ENCODE measurements around the gene CYSTM1. TPM values are rescaled to one million over a fixed set of nuclear protein-coding genes. Genes with fewer than 3 reads are reported as not detected.

CYSTM1 gene, protein sequence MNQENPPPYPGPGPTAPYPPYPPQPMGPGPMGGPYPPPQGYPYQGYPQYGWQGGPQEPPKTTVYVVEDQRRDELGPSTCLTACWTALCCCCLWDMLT
- 10 to 100 TPM; 23.8 to 51.7 (median 36.2) TPM for total RNA-seq
- polyA plus RNA-seq: 100 to 1,000 TPM; 207 to 597 (median 398) TPM

DNA sequence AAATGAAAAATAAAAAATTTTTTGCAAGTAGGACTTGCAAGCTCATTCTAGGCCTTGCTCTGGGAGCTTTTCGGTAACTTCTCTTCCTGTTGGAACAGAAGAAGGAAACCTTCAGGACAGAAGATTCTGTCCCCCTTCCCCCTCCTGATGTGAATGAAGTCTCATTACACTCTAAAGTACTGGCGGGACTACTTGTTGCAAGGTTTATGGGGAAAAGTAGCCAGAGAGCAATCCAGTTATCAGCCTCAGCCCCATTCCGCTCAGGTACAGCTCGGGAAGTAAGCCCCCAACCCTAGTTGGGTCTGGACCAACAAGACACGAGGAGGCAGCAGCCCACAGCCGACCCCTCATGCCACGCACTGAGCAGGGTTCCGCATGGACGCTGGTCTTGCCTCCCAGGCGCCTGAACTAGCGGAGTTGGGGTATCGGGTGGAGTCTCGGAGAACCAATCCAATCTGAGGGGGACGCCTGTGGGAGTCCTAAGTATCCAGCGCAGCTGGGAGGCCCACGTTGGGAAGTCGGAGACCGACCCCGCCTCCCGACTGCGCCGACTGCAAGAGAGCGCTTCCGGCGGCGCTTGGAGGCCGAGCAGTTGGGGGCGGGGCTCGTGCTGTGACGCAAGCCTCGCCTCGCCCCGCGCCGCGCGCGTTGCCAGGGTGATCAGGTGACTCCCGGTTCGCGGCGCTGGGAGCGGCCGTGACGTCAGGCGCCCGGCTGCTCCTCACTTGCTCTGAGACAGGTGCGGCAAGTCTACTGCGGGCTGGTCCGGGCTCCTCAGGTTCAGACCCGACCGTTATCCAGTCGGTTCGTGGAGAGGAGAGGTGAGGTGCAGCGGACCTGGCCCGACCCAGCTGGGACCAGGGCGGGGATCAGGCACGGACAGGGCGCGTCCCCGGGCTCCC, at the start of gene CYSTM1:
Gene CYSTM1, plus strand, starts transcription at position 724 of the 902 bp plus-strand sequence. CDS start 19,278 bp downstream, outside the sequence.
- Histone ChIP-seq H3K9me3 (no peaks in the 10 kb centered on the region), H3K27me3 (no peaks in the 10 kb centered on the region), H3K4me1 (peaks cover 0 to 34% (median 28%) of the 10 kb centered on the region in 4 donors), H3K27ac (peak within 1 kb of the TSS; percentile 95 to 99 (median 98)), H3K4me3 (peak within 1 kb of the TSS; percentile 79 to 99 (median 94)), H3K36me3 (no peaks in the 10 kb centered on the region)
- intact Hi-C loops (cut with DNase I): loop anchor here (5.0 kb wide), 2 partner anchors 68 to 173 kb away; partner anchors contain the start of gene HBEGF
- 2% methylated on average over 61 of the region's 61 CpGs for WGBS, 2 donors
- TF ChIP-seq EP300 (IDR thresholded peaks at IDR 0.05): peak in 3 of 4 donors; percentile 30 to 90 (median 41)
- peak; percentile 90 to 97 (median 94) for TF ChIP-seq POLR2AphosphoS5 (IDR thresholded peaks at IDR 0.05)
- no peak for TF ChIP-seq CTCF (IDR thresholded peaks at IDR 0.05)
- TF ChIP-seq POLR2A (IDR thresholded peaks at IDR 0.05): peak; percentile 49 to 89
- peak; percentile 99 for DNase-seq

GRCh38 chr5:140125637-140126036, 49.4 kb upstream of the CYSTM1 start, which contains the start of gene IGIP:
Gene IGIP (plus strand): TSS chr5:140125937. CDS start chr5:140128477, 2,540 bp downstream.
- H3K4me3 ChIP-seq: no peak within 1 kb of the TSS
- intact Hi-C loops (cut with DNase I): no loop called here
- H3K9me3 ChIP-seq: no peaks in the 10 kb centered on the region
- no peak within 1 kb of the TSS for H3K27ac ChIP-seq
- TF ChIP-seq POLR2A (IDR thresholded peaks at IDR 0.05) (no peak), POLR2AphosphoS5 (IDR thresholded peaks at IDR 0.05) (no peak), CTCF (IDR thresholded peaks at IDR 0.05) (no peak), EP300 (IDR thresholded peaks at IDR 0.05) (no peak)
- DNase-seq: no peak
- no peaks in the 10 kb centered on the region for H3K36me3 ChIP-seq
- no peaks in the 10 kb centered on the region for H3K27me3 ChIP-seq
- peaks cover 0 to 19% (median 12%) of the 10 kb centered on the region in 4 donors for H3K4me1 ChIP-seq
- 95 to 96% methylated on average over 4 of the region's 4 CpGs for WGBS, 2 donors

- 89 to 92% methylated on average over 6 of the region's 6 CpGs for WGBS, 2 donors
- TF ChIP-seq POLR2AphosphoS5 (IDR thresholded peaks at IDR 0.05) (no peak), POLR2A (IDR thresholded peaks at IDR 0.05) (no peak), CTCF (IDR thresholded peaks at IDR 0.05) (no peak), EP300 (IDR thresholded peaks at IDR 0.05) (no peak)
- no peak overlapping the region for H3K27ac ChIP-seq
- H3K27me3 ChIP-seq: no peaks in the 10 kb centered on the region
- H3K4me3 ChIP-seq: no peak overlapping the region
- DNase-seq: no peak
- no peaks in the 10 kb centered on the region for H3K9me3 ChIP-seq
- H3K4me1 ChIP-seq: peaks cover 0 to 21% (median 12%) of the 10 kb centered on the region in 4 donors
- intact Hi-C loops (cut with DNase I): no loop called here
- H3K36me3 ChIP-seq: no peaks in the 10 kb centered on the region
These were observed 48.5 kb upstream of the CYSTM1 start for GRCh38 chr5:140126315-140127012.

- no peaks in the 10 kb centered on the region for H3K36me3 ChIP-seq
- no peaks in the 10 kb centered on the region for H3K9me3 ChIP-seq
- intact Hi-C loops (cut with DNase I): no loop called here
- H3K27me3 ChIP-seq: no peaks in the 10 kb centered on the region
- no peak overlapping the region for H3K27ac ChIP-seq
- TF ChIP-seq POLR2A (IDR thresholded peaks at IDR 0.05) (no peak), CTCF (IDR thresholded peaks at IDR 0.05) (no peak), EP300 (IDR thresholded peaks at IDR 0.05) (no peak), POLR2AphosphoS5 (IDR thresholded peaks at IDR 0.05) (no peak)
- H3K4me1 ChIP-seq: peaks cover 0 to 28% (median 14%) of the 10 kb centered on the region in 4 donors
- DNase-seq: no peak
- no peak overlapping the region for H3K4me3 ChIP-seq
- WGBS, 2 donors: 86 to 92% methylated on average over 5 of the region's 5 CpGs
These were observed 46.6 kb upstream of the CYSTM1 start for GRCh38 chr5:140128376-140128775.

Data from sigmoid colon (tissue), 7 donors.